DOHH2 (cell line): ENCODE measurements around the gene RAB3D.

Source experiments
- EZH2phosphoT487 ChIP-seq: fragments of 200-600 bp; sonication (generic); IDR thresholded peaks from 2 replicates; pipeline ENCODE4 v1.6.1; 2017; ENCODE audit warnings: borderline replicate concordance, mild to moderate bottlenecking, antibody characterized with exemption, low read length, moderate library complexity, mixed read lengths
- TF ChIP-seq, protein P1 (sequence below): fragments of 200-600 bp; sonication (generic); IDR thresholded peaks from one replicate; pipeline ENCODE4 v1.5.1; 2014; ENCODE audit warnings: antibody characterized with exemption, mild to moderate bottlenecking, low read depth, low read length; ENCODE audit not compliant: poor library complexity, severe bottlenecking

DNA sequence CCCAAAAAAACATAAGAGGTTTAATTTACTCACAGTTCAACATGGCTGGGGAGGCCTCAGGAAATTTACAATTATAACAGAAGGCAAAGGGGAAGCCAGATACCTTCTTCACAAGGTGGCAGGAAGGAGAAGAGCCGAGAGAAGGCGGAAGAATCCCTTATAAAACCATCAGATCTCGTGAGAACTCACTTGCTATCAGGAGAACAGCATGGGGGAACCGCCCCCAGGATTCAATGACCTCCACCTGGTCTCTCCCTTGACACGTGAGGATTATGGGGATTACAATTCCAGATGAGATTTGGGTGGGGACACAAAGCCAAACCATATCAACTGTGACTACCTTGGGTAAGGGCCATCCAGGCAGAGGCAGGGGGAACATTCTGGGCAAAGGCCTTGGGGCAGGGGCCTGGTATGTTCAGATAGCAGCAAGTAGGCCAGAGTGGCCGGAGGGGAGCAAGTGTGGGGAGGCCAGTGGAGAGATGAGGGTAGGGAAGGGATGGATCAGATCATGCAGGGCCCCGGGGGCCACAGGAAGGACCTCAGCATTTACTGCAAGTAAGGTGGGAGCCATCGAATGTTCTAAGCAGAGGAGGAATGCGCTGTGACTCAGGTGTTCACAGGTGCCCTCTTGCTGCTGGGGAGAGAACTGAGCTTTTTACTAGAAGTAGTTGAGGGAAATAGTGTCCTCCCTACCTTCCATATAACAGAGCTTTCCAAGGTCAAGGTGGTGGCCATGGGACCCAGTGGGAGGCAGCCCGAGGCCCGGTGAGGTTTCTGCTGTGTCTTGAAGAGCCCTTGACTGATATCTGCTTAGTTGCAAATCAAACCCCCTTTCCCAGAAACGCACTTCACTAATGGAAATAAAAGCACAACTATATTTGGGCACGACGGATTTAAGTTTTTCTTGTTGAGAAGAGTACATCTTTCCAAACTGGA is 18.0 kb downstream of the RAB3D start:
- TF ChIP-seq, protein P1, sequence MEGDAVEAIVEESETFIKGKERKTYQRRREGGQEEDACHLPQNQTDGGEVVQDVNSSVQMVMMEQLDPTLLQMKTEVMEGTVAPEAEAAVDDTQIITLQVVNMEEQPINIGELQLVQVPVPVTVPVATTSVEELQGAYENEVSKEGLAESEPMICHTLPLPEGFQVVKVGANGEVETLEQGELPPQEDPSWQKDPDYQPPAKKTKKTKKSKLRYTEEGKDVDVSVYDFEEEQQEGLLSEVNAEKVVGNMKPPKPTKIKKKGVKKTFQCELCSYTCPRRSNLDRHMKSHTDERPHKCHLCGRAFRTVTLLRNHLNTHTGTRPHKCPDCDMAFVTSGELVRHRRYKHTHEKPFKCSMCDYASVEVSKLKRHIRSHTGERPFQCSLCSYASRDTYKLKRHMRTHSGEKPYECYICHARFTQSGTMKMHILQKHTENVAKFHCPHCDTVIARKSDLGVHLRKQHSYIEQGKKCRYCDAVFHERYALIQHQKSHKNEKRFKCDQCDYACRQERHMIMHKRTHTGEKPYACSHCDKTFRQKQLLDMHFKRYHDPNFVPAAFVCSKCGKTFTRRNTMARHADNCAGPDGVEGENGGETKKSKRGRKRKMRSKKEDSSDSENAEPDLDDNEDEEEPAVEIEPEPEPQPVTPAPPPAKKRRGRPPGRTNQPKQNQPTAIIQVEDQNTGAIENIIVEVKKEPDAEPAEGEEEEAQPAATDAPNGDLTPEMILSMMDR, result no peak
- no peak for TF ChIP-seq EZH2phosphoT487
